Brain pericyte (primary cell): Measurements from ENCODE around the gene CLIP4.

Experiments
- DNase-seq: peaks from one replicate; pipeline ENCODE4 v3.0.0-alpha.2; 2012; ENCODE audit warnings: low read depth, low spot score

The CLIP4 gene

GRCh38 chr2:29191817-29192216 is 76.6 kb downstream of the CLIP4 start:
- no peak for DNase-seq

- no peak for DNase-seq
Measured at GRCh38 chr2:29192526-29192925, 77.3 kb downstream of the CLIP4 start.

- no peak for DNase-seq
Measured at GRCh38 chr2:29193111-29193510, 77.9 kb downstream of the CLIP4 start.

GRCh38 chr2:29193681-29194080 is 78.5 kb downstream of the CLIP4 start:
- no peak for DNase-seq

- DNase-seq: no peak
Measured at GRCh38 chr2:29195796-29196195, 80.6 kb downstream of the CLIP4 start.

- DNase-seq: no peak
Measured at GRCh38 chr2:29196792-29197788, 81.9 kb downstream of the CLIP4 start.

- no peak for DNase-seq
Measured at GRCh38 chr2:29201979-29202378, 86.8 kb downstream of the CLIP4 start.

- no peak for DNase-seq
Measured at GRCh38 chr2:29202819-29203495, 87.7 kb downstream of the CLIP4 start.

- no peak for DNase-seq
Measured at GRCh38 chr2:29206941-29207340, 91.7 kb downstream of the CLIP4 start.

GRCh38 chr2:29207352-29208148 is 92.3 kb downstream of the CLIP4 start:
- DNase-seq: no peak

GRCh38 chr2:29209551-29209950 is 94.3 kb downstream of the CLIP4 start:
- no peak for DNase-seq

GRCh38 chr2:29212009-29212408 is 96.8 kb downstream of the CLIP4 start:
- no peak for DNase-seq

GRCh38 chr2:29213888-29214291 is 98.7 kb downstream of the CLIP4 start:
- DNase-seq: no peak

GRCh38 chr2:29215073-29215472 is 99.9 kb downstream of the CLIP4 start:
- no peak for DNase-seq

GRCh38 chr2:29215739-29216608 is 100.8 kb downstream of the CLIP4 start:
- no peak for DNase-seq

- DNase-seq: no peak
Measured at GRCh38 chr2:29216609-29216909, 101.3 kb downstream of the CLIP4 start.

- no peak for DNase-seq
Measured at GRCh38 chr2:29218071-29218470, 102.9 kb downstream of the CLIP4 start.

GRCh38 chr2:29218550-29219125 is 103.4 kb downstream of the CLIP4 start:
- DNase-seq: no peak

- DNase-seq: no peak
Measured at GRCh38 chr2:29219374-29219773, 104.2 kb downstream of the CLIP4 start.

GRCh38 chr2:29220506-29221270 is 105.5 kb downstream of the CLIP4 start:
- no peak for DNase-seq
